ENCODE data around the gene LCN9.

DNA sequence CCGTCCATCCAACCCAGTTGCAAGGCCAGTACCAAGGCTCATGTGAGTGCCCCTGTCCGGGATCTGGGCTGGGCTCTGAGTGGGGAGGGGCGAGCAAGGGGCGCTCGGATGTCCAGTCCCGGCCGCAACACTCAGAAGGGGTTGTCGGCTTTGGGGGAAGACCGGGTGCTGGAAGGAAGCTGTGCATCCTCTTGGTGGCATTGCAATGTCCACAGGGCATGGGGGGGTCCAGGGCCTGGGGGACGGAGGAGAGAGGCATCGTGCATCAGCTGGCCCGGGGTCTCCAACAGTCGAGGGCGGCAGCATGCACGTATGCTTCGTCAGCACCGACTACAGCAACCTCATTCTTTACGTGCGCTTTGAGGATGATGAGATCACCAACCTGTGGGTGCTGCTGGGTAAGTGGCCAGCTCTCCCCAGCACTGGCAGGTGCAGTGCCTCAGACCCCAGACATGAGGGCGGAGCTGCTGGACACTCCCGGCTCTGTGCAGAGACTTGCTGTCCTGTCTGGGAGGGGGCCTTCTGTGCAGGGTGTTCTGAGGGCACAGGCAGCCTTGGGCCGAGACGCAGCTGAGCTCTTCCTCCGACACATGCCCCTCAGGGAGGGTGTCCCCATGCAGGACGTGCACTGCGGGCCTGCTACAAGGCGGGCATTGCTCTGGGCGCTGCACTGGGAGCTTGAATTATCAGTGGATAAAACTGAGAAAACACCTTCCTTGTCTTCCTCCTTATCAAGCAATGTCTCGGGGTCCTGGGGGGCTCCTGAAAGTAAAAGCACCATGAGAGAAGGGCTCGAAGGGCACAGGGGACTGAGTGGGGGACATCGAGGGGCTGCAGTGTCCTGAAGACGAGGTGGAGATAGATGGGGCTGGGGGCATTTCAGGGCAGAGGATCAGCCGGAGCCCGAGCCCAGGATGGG is 46.2 kb upstream of the LCN9 start:
- TF ChIP-seq, protein P1, sequence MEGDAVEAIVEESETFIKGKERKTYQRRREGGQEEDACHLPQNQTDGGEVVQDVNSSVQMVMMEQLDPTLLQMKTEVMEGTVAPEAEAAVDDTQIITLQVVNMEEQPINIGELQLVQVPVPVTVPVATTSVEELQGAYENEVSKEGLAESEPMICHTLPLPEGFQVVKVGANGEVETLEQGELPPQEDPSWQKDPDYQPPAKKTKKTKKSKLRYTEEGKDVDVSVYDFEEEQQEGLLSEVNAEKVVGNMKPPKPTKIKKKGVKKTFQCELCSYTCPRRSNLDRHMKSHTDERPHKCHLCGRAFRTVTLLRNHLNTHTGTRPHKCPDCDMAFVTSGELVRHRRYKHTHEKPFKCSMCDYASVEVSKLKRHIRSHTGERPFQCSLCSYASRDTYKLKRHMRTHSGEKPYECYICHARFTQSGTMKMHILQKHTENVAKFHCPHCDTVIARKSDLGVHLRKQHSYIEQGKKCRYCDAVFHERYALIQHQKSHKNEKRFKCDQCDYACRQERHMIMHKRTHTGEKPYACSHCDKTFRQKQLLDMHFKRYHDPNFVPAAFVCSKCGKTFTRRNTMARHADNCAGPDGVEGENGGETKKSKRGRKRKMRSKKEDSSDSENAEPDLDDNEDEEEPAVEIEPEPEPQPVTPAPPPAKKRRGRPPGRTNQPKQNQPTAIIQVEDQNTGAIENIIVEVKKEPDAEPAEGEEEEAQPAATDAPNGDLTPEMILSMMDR (IDR thresholded peaks at IDR 0.05), result no peak
- TF ChIP-seq POLR2A (IDR thresholded peaks at IDR 0.05), result no peak
- no peak for TF ChIP-seq POLR2AphosphoS5 (IDR thresholded peaks at IDR 0.05)

Measured in stomach (tissue), 4 donors.